ENCODE measurements around the gene ANO1.
"Not testable (repeated sequence)": the region's sequence is repeated elsewhere in the genome, so short reads cannot be mapped to it uniquely, and the experiment has no call there.

ANO1 gene

DNA sequence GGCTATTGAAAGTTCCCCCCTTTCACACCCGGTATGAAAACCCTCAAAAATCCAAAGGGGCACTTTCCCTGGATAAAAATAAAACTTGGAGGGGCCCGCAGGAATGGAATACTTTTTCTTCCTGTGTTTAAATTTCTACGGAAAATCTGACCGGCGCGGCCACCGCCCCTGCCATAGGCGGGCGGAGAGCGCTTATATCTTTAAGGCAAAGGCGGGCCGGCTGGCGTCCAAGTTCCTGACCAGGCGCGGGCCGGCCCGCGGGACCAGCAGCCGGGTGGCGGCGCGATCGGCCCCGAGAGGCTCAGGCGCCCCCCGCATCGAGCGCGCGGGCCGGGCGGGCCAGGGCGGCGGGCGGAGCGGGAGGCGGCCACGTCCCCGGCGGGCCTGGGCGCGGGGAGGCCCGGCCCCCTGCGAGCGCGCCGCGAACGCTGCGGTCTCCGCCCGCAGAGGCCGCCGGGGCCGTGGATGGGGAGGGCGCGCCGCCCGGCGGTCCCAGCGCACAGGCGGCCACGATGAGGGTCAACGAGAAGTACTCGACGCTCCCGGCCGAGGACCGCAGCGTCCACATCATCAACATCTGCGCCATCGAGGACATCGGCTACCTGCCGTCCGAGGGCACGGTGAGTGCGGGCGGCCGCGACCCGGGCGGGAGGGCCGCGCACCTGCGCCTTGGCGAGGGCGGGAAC, at the start of gene ANO1:
ANO1 (plus strand) TSS at position 223 of the 686 bp plus-strand sequence; CDS start at position 513, 290 bp downstream.
- no peak for DNase-seq (ENCODE audit: low read depth)

DNA sequence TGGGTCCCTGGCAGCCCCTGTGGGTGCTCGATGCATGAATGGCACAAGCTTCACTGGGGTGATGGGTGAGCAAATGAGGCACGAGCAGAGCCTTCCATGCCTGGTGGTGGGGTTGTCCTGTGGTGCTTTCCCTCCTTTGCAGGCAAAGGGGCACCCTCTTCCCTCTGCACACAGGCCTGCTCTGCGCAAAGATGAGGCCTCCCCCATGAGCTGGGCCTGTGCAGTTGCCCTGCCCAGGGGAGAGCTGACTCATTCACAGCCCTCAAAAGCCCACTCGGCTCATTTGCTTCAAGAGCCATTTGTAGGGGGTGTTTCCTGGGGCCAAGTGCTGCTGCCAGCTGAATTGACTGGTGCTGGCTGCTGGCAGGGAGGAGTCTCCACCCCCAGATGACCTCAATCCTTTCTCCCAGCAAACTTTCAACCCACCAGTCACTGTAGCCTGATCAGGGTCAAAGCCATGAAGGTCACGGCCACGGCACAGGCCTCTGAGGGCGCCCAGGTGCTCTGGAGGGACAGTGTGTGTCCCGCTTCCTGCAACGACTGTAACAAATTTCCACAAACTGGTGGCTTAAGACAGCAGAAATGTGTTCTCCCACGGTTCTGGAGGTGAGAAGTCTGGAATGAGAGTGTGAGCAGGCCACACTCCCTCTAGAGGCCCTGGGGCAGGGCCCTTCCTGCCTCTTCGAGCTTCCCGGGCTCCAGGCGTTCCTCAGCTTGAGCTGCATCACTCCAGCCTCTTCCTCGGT, 48.8 kb upstream of the ANO1 start:
- no peak for DNase-seq (ENCODE audit: low read depth)

DNA sequence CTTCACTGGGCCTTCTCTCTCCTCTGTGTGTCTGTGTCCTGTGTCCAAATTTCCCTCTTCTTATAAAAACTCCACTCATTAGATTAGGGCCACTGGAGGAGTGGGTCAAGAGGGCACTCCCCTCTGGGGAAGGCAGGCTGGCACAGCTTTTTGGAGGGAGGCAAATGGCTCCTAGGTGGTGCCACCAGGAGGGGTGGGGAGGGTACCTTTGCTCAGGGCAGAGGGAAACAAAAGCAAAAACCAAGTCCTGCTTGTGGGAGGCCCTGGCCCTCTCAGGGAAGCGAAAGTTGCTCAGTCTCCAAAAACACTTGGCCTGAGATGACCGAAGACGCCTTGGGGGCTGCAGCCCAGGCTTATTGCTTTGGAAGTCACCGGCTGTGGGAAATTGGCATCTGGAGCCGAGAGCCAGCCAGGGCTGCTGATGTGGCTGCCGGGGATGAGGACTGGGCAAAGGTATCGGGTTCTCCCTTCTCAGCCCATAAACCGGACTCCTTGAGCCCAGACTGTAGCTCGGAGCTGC, 48.2 kb upstream of the ANO1 start:
- no peak for DNase-seq (ENCODE audit: low read depth)

DNA sequence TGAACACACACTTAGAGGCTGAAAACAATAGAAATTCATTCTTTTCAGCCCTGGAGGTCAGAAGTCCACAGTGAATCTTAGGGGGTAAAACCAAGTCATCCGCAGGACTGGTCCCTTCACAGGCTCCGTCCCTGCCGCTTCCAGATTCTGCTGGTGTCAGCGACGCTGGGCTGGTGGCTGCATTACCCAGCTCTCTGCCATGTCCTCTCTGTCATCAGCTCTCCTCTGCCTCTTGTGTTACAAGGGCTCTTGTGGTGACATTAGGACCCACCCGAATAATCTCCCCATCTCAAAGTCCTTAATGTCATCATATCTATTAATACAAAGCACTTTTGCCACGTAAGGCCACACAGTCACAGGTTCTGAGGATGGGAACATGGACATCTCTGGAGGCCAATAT, 47.7 kb upstream of the ANO1 start:
- DNase-seq (ENCODE audit: low read depth): no peak

DNA sequence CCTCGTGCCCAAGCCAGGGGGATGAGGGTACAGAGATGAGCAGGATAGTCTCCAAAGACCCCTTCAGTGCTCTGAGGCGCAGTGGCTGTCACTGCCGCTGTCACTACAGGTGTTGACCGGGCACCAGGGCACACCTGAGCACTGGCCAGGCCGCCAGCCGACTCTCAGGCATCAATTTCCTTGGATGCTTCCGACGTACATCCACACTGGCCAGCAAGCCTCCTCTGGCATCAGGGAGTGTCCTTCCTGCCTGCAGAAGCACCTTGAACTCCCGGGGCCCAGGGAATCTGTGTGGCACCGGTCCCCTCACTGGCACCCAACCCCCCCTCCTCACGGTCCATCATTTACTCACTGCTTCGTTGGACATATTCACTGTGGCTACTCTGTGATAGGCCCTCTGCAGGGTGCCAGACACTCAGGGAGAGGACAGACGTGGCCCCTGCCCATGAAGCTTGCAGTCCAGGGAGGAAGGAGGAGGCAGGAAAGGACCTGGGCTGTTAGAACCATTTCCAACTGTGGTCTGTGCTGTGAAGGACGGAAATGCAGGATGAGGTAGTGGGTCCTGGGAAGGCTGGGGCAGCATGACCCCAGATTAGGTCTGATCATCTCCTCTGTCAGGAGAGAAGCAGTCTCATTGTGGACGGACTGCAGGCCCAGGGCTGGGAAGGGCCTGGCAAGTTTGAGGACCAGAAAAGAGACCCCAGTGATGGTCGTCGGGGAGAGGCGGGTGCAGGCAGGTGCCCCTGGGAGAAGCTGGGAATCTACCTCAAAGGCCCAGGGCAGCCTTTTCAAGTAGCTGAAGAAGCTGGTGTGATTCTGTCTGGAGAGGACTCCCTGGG, 46.3 kb upstream of the ANO1 start:
- no peak for DNase-seq (ENCODE audit: low read depth)

DNA sequence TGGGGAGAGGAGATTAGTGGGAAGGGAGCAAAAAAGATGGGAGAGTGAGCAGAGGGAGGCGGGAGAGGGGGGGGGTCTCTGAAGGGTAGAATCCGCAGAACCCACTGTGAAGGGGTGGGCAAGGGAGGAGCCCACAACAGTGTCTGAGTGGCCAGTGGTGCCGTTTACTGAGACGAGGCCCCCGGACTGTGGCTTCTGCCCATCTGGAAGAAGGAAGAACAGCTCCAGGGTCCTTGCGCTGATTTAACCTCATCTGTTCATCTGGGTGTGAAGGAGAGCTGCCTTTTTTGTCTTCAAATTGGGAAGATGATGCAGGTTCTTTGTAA, 45.7 kb upstream of the ANO1 start:
- no peak for DNase-seq (ENCODE audit: low read depth)

DNA sequence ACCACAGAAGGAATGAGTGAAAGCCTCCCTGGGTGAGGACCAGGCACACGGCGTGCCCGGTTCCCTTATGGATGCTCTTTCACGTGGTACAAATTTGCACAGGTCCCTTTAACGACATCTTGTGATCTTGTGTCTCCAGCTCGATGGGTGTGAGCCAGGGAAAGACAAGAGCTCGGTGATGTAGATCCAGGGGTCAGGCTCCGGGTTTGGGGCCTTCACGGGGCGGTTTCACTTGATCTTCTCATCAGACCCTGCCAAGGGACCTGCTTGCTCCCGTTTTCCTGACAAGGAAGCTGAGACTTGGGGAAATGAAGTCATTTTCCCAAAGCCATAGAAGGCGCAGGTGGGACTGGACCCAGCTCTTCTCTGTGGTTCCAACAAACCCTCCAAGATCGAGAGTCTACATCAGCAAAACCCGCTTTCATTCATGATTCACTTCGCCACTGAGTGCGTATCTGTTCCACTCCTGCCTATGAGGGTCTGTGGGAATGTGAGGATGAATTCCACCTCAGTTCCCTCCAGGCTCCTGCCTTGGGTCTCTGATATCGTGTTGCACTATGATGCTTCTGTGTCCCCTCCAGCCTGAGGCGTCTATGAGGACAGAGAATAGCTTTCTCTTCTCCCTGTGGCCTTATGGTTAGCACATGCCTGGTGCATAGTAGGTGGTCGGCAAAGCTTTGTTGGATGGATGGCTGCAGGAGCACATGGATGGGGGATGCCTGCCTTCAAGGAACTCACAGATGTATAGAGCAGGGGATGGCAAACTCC, 45.0 kb upstream of the ANO1 start:
- DNase-seq (ENCODE audit: low read depth): no peak

DNA sequence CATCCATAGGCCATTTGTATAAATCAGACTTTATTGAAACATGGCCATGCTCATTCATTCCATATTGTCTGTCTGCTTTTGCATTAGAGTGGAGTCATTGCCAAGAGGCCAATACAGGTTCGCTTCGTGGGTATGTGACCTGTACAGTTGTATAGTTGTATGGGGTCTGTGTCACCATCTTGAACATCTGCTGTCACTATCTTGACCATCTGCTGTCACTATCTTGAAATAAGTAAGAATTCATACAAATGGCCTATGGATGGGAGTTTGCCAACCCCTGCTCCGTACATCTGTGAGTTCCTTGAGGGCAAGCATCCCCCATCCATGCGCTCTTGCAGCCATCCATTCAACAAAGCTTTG, 44.4 kb upstream of the ANO1 start:
- no peak for DNase-seq (ENCODE audit: low read depth)

DNA sequence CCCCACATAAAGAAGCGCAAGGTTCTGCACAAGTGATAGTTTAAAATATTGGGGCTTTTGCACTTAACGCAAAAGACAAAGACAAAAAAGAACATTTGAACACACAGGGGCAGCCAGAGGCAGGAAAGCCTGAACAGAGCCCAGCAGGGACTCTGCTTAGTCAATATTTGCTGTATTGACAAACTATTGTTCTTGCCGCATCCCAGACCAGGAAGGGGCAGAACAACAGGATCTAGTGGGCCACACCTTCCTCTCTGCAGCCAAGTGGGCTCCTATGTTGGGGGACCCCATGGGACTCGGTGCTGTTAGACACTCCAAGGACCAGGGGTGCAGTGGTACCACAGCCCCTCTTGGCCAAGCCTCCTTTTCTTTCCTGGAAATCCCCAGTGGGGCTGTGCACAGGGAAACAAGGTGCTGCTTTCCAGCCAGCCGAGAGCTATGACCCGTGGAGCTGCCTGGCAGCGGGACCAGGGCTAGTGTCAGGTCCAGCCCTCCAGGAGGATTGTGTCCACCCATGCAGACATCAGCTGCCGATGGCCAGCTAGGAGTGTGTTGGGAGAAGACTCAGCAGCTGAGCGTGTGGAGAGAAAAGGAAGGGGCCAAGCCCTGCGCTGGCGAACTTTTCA, 43.3 kb upstream of the ANO1 start:
- DNase-seq (ENCODE audit: low read depth): no peak

DNA sequence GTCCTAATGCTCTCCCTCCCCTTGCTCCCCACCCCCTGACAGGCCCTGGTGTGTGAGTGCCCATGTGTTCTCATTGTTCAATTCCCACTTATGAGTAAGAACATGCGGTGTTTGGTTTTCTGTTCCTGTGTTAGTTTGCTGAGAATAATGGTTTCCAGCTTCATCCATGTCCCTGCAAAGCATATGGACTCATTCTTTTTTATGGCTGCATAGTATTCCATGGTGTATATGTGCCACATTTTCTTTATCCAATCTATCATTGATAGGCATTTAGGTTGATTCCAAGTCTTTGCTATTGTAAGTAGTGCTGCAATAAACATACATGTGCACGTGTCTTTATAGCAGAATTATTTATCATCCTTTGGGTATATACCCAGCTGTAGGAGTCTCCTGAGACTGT, 42.5 kb upstream of the ANO1 start:
- DNase-seq (ENCODE audit: low read depth): not testable (repeated sequence)

DNA sequence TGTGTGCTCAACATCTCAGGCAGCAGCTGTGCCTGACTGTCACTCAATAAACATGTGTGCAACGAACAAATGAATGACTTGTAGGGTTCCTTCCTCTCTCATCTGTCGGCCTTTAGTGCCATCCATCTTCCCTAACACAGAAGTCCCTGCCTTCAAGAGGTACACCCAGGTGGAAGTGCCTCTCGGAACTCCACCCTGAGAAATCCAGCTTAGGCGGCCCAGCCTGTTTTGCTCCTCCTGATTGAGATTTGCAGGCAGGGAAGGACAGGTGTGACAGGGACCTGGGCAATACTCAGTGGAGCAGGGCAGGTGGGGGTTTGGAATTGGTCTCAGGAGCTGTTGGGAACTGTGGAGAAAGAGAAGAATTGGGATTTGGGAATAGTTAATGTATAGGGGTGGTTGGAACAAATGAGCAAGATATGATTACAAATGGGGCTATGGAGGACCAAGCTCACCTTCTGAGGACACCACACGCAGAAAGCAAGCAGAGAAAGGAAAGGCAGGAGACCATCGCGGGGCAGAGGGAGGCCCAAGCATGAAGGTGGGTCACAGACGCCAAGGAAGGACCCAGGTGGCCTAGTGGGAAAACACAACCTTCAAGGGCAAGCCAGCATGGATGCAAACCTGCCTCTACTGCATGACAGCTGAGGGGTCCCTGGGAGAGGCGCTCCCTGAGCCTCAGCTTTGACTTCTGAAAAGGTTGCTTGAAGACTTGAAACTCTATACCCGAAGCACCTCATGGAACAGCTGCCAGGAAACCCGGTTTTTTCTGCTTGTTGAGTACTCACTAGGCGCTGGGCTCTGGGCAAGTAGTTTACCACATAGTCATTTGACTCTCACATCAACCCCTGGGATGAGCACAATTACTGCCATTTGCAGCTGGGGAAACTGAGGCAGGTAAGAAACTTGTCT, 40.9 kb upstream of the ANO1 start:
- DNase-seq (ENCODE audit: low read depth): no peak

DNA sequence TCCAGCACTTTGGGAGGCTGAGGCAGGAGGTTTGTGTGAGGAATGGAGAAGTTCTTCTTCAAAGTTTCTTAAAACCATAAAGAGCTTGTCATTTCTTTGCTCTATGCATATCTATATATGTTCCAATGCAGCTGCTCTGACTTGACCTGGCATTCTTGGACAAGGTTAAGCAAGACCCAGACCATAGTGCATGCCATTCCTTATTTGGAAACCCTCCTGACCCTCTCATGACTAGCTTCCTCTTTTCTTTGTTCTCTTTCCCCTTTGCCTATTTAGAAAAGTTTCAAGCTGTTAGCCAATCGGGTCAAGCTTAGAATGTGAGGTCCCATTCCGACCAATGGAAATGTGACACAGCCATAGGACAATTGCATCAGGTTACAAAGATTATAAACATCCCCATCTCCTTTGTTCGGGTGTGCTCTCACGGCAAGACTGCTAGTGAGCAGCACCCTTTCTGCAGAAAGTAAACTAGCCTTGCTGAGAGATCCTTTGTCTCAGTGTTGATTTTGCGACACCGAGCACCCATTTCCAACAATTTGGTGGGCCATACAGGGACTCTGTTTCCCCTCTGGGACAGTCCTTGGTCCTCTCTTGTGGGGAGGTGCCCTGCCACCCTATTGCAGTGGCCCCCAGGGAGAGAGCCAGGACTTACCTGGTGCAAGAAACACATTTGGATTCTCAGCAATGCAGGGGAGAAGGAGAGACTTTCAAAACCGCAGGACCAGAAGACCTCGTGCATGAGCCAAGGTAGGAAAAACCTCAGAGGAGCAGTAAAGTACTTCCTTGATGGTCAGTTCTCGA, 39.9 kb upstream of the ANO1 start:
- no peak for DNase-seq (ENCODE audit: low read depth)

DNA sequence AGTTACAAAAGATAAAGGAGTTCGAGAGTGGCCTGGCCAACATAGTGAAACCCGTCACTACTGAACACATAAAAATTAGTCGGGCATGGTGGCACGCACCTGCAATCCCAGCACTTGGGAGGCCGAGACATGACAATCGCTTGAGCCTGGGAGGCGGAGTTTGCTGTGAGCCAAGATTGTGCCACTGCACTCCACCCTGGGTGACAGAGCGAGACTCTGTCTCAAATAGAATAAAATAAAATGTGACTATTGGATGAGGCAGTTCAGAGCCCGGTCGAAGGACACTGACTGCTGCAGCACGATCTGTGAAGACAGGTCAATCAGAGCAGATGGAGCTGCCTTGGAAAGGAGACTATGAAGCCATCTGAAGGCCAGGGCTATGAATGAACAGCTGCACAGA, 37.7 kb upstream of the ANO1 start:
- no peak for DNase-seq (ENCODE audit: low read depth)

DNA sequence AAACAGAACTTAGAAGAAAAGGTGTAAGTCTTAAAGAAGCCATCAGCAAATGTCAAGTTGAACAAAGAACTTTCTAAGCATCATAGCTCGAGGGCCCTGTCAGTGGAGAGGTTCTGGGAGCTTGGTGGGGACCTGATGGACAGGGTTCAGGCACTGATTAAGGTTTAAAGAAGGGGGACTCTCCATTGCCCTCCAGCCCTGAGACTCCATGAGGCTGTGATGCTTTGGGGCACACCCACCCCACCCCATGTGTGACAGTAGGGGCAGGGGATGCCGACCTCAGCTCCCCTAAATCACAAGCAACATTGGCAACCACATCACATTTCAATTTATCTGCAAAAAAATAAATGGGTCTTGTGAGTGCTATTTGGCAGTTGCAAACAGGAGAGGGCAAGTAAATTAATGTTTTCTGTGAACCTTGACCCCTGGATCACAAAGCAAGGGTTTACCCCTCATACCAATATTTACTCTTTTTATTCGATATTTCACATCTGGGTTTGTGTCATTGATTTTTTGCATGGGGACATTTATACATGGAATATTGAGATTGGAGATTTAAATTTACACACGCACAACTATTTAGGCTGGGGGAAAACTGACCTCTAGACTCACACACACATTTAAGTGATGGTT, 37.1 kb upstream of the ANO1 start:
- DNase-seq (ENCODE audit: low read depth): no peak

DNA sequence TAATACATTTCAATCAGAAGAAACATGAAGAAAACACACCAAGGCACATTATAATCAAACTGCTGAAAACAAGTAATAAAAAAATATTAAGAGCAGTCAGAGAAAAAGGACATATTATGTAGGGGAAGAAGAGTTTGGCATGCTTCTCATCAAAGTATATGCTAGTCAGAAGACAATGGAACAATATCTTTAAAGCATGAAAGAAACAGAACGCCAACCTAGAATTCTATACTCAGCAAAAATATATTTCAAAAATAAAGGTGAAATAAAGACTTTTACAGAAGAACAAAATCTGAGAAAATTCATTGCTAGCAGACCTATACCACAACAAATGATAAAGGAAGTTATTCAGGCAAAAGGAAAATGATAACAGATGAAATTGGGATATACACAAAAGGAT, 34.6 kb upstream of the ANO1 start:
- no peak for DNase-seq (ENCODE audit: low read depth)

DNA sequence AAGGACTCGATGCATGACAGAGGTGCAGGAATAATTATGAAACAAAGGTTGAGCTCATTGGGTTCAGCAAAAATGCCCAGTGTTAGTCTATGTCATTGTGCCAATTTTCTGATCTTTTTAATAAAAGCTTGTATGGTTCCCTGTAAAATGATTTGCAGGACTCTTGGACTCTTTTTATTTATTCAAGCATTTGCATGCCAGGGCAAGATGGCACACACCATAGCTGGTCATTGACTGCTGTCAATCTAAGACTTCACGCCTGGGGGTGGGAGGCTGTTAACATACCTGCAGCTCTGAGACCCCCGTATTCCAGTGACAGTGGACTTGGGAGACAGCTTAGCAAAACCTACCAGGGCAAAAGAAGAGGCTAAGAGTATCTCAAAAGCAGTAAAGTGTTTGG, 32.0 kb upstream of the ANO1 start:
- no peak for DNase-seq (ENCODE audit: low read depth)

DNA sequence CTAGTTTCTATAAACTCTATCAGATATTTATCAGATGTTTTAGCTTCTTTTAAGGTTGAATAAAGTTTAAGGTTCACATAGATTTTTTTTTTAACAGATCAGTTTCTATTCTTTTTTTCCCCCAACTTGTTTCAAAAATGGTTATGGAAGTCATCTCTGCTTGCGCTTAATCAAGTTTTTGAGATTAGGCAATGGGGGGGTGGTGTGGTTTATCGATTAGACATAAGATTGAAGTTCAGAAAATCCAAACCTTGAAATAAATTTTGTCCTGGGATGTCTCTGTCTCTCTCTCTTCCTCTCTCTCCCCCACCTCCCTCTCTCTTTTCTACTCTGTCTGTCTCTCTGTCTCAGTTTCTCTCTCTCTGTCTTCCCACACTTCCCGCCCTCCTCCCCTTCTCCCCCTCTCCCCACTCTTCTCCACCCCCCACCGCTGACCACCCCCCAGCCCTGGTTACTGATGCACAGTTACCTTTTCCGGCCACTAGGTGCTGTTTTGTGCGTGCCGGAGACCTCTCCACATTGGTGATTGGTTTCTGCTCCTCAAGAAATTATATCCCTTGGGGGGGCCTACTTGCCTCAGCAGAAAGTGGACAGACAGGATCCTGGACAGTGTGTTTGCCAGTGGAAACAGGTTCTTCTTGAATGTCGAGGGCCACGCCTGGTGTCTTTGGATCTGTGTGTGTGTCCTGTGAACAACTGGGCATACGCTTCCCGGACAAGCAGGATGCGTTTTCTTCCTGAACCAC, 29.7 kb upstream of the ANO1 start:
- no peak for DNase-seq (ENCODE audit: low read depth)

DNA sequence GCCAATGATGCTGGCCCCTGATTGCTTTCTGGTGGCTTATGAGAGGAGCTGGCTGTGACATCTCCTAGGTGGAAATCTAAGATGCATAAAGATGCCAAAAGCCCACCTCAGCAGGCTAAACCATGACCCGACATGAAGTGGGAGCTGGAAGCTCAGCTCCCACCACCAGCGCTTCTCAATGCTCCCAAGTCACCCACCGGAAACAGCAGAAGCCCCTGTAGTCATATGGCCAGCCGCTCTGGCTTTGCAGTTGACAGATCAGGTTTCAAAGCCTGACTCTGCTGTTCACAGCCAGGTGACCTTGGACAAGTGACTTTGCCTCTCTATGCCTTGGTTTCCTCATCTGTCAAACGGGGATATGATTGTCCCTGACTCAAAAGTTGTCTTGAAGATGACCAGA, 29.1 kb upstream of the ANO1 start:
- DNase-seq (ENCODE audit: low read depth): no peak

DNA sequence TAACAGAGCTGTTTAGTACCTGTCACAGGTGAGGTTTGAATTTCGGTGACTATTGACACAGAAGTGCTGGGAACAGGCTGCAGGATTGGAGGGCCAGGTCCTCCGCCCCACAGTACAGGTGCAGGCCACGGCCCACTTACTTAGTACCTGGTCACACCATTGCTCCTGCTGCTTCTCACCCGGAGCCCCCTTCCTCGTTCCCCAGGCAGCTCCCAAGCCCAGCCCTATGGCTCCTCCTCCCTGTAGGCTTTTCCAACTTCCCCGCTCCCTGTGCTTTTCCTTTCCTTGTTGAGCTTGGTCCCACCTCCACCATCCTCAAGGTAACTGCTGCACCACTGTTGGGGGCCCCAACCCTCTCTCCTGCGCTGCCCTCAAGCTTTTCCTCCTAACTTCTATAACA, 27.9 kb upstream of the ANO1 start:
- DNase-seq (ENCODE audit: low read depth): no peak

All from stimulated activated CD4-positive, alpha-beta T cell treated with anti-CD3 and anti-CD28 coated beads, Interleukin-2, amount 100 ng/mL, for 4 hours (primary cell).